ENCODE results near the gene OR8D1.

Gene OR8D1

GRCh38 chr11:124313849-124314248, at the start of gene OR8D1:
OR8D1 (minus strand) TSS chr11:124313949; CDS start chr11:124310766, 3,183 bp downstream.
- Histone ChIP-seq H3K4me3 (IDR thresholded peaks at IDR 0.05; ENCODE audit: insufficient read depth, low read depth, low read length) (no peak within 1 kb of the TSS), H3K27me3 (ENCODE audit: insufficient read depth, low read depth) (no peaks in the 10 kb centered on the region), H2AFZ (ENCODE audit: low read depth) (no peak within 1 kb of the TSS), H3K4me2 (no peak within 1 kb of the TSS), H3K27ac (no peak within 1 kb of the TSS), H3K36me3 (ENCODE audit: insufficient read depth) (no peaks in the 10 kb centered on the region), H3K4me1 (ENCODE audit: low read depth, poor library complexity, severe bottlenecking) (no peaks in the 10 kb centered on the region), H4K20me1 (ENCODE audit: insufficient read depth) (no peaks in the 10 kb centered on the region), H3K9ac (no peak within 1 kb of the TSS), H3K79me2 (ENCODE audit: insufficient read depth, low read depth) (no peaks in the 10 kb centered on the region)
- no peak for TF ChIP-seq CTCF (conservative IDR thresholded peaks at IDR 0.05; ENCODE audit: low read depth, low read length)

DNA sequence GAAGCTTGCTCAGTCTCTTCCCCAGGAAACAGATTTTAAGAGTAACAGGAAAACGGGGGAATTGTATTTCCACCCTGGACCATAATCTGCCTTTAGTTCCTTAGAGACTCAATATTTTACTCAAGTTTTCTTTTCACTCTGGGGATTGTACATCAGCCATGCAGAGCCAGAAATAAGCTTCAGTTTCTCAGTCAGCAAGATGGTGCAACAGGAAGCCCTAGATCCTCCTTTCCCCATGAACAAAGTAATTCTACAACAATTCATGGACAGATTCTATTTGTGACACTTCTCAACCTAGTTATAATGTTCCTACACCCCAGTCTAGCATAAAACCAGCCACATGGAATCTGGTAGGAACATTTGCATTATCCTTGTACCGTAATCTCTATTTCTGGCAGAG, 45.8 kb upstream of the OR8D1 start:
- H3K36me3 ChIP-seq (ENCODE audit: insufficient read depth): no peaks in the 10 kb centered on the region
- H3K4me3 ChIP-seq (IDR thresholded peaks at IDR 0.05; ENCODE audit: insufficient read depth, low read depth, low read length): no peak overlapping the region
- H3K79me2 ChIP-seq (ENCODE audit: insufficient read depth, low read depth): no peaks in the 10 kb centered on the region
- H4K20me1 ChIP-seq (ENCODE audit: insufficient read depth): no peaks in the 10 kb centered on the region
- H2AFZ ChIP-seq (ENCODE audit: low read depth): no peak overlapping the region
- no peaks in the 10 kb centered on the region for H3K4me1 ChIP-seq (ENCODE audit: low read depth, poor library complexity, severe bottlenecking)
- no peak overlapping the region for H3K9ac ChIP-seq
- H3K27me3 ChIP-seq (ENCODE audit: insufficient read depth, low read depth): no peaks in the 10 kb centered on the region
- H3K27ac ChIP-seq: no peak overlapping the region
- TF ChIP-seq CTCF (conservative IDR thresholded peaks at IDR 0.05; ENCODE audit: low read depth, low read length): no peak
- no peak overlapping the region for H3K4me2 ChIP-seq

- TF ChIP-seq CTCF (conservative IDR thresholded peaks at IDR 0.05; ENCODE audit: low read depth, low read length): no peak
- Histone ChIP-seq H2AFZ (ENCODE audit: low read depth) (no peak overlapping the region), H3K27ac (no peak overlapping the region), H3K4me2 (no peak overlapping the region), H3K9ac (no peak overlapping the region), H3K4me3 (IDR thresholded peaks at IDR 0.05; ENCODE audit: insufficient read depth, low read depth, low read length) (no peak overlapping the region), H3K36me3 (ENCODE audit: insufficient read depth) (no peaks in the 10 kb centered on the region), H3K27me3 (ENCODE audit: insufficient read depth, low read depth) (no peaks in the 10 kb centered on the region), H3K79me2 (ENCODE audit: insufficient read depth, low read depth) (no peaks in the 10 kb centered on the region), H3K4me1 (ENCODE audit: low read depth, poor library complexity, severe bottlenecking) (no peaks in the 10 kb centered on the region), H4K20me1 (ENCODE audit: insufficient read depth) (no peaks in the 10 kb centered on the region)
Observed at GRCh38 chr11:124346311-124346955, 32.7 kb upstream of the OR8D1 start.

DNA sequence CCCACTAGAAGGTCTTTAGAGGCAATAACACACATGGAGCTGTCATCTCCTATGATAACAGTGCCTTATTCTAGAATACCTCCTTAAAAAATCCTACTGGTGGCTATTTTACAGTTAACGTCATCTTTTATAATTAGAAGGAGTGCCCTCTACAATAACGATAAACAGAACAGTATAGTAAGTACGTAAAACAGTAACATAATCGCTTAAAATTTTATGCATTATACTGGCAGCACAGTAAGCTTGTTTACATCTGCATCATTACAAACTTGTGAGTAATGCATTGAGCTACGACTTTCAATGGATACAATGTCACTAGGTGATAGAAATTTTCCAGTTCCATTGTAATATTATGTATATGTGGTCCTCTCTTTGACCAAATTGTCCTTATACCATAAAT, 30.6 kb upstream of the OR8D1 start:
- no peaks in the 10 kb centered on the region for H3K36me3 ChIP-seq (ENCODE audit: insufficient read depth)
- no peaks in the 10 kb centered on the region for H4K20me1 ChIP-seq (ENCODE audit: insufficient read depth)
- no peaks in the 10 kb centered on the region for H3K79me2 ChIP-seq (ENCODE audit: insufficient read depth, low read depth)
- no peak overlapping the region for H3K4me2 ChIP-seq
- TF ChIP-seq CTCF (conservative IDR thresholded peaks at IDR 0.05; ENCODE audit: low read depth, low read length): no peak
- no peak overlapping the region for H3K9ac ChIP-seq
- no peak overlapping the region for H2AFZ ChIP-seq (ENCODE audit: low read depth)
- H3K27me3 ChIP-seq (ENCODE audit: insufficient read depth, low read depth): no peaks in the 10 kb centered on the region
- no peak overlapping the region for H3K4me3 ChIP-seq (IDR thresholded peaks at IDR 0.05; ENCODE audit: insufficient read depth, low read depth, low read length)
- no peaks in the 10 kb centered on the region for H3K4me1 ChIP-seq (ENCODE audit: low read depth, poor library complexity, severe bottlenecking)
- no peak overlapping the region for H3K27ac ChIP-seq
